ENCODE measurements around the gene IFT88.

GRCh38 chr13:20566898-20567874 lies at the start of gene IFT88:
- TF ChIP-seq CTCF (IDR thresholded peaks at IDR 0.05; ENCODE audit: insufficient read depth, low read length) (no peak), GABPA (IDR thresholded peaks at IDR 0.05; ENCODE audit: low read depth) (no peak; the same call in 1 of the 2 replicates), POLR2AphosphoS5 (IDR thresholded peaks at IDR 0.05; ENCODE audit: low read depth) (peak; percentile 58; the same call in 1 of the 2 replicates)

Measured in HL-60 (cell line).